HG02623 (cell line): ENCODE results near the gene PHACTR1.

Experiments
- ATAC-seq: cut with Tn5 transposase; IDR thresholded peaks from one replicate; pipeline ENCODE4 v1.9.1; 2021; ENCODE audit warnings: moderate library complexity; ENCODE audit not compliant: unreplicated experiment

The PHACTR1 gene

GRCh38 chr6:13175759-13176158 is 459.2 kb downstream of the PHACTR1 start:
- ATAC-seq: no peak

GRCh38 chr6:13177664-13178063 is 461.1 kb downstream of the PHACTR1 start:
- no peak for ATAC-seq

GRCh38 chr6:13178107-13178506 is 461.5 kb downstream of the PHACTR1 start:
- ATAC-seq: no peak

GRCh38 chr6:13180538-13180937 is 464.0 kb downstream of the PHACTR1 start:
- ATAC-seq: no peak

GRCh38 chr6:13181393-13181792 is 464.8 kb downstream of the PHACTR1 start:
- ATAC-seq: no peak

- no peak for ATAC-seq
Observed at GRCh38 chr6:13183415-13184088, 467.0 kb downstream of the PHACTR1 start.

GRCh38 chr6:13184089-13184468 is 467.5 kb downstream of the PHACTR1 start:
- ATAC-seq: no peak

- no peak for ATAC-seq
Observed at GRCh38 chr6:13184547-13184946, 468.0 kb downstream of the PHACTR1 start.

- no peak for ATAC-seq
Observed at GRCh38 chr6:13186861-13187260, 470.3 kb downstream of the PHACTR1 start.

GRCh38 chr6:13187692-13188091 is 471.1 kb downstream of the PHACTR1 start:
- no peak for ATAC-seq

- ATAC-seq: no peak
Observed at GRCh38 chr6:13188306-13188705, 471.7 kb downstream of the PHACTR1 start.

GRCh38 chr6:13189710-13190109 is 473.1 kb downstream of the PHACTR1 start:
- ATAC-seq: no peak

- ATAC-seq: no peak
Observed at GRCh38 chr6:13190376-13190775, 473.8 kb downstream of the PHACTR1 start.

- no peak for ATAC-seq
Observed at GRCh38 chr6:13191461-13191860, 474.9 kb downstream of the PHACTR1 start.

- ATAC-seq: no peak
Observed at GRCh38 chr6:13194852-13195251, 478.3 kb downstream of the PHACTR1 start.

GRCh38 chr6:13195803-13196202 is 479.2 kb downstream of the PHACTR1 start:
- ATAC-seq: no peak

- no peak for ATAC-seq
Observed at GRCh38 chr6:13198168-13198567, 481.6 kb downstream of the PHACTR1 start.

GRCh38 chr6:13201336-13201735 is 484.8 kb downstream of the PHACTR1 start:
- no peak for ATAC-seq

- ATAC-seq: no peak
Observed at GRCh38 chr6:13203145-13203544, 486.6 kb downstream of the PHACTR1 start.

- ATAC-seq: no peak
Observed at GRCh38 chr6:13205106-13205505, 488.5 kb downstream of the PHACTR1 start.

- no peak for ATAC-seq
Observed at GRCh38 chr6:13212096-13212495, 495.5 kb downstream of the PHACTR1 start.

GRCh38 chr6:13212538-13212937 is 496.0 kb downstream of the PHACTR1 start:
- ATAC-seq: no peak

- ATAC-seq: no peak
Observed at GRCh38 chr6:13215390-13215789, 498.8 kb downstream of the PHACTR1 start.
